GM15510 (cell line): ENCODE data around the gene ABCC12.

ENCODE experiments used
- POLR2A ChIP-seq: IDR thresholded peaks from 3 replicates; pipeline ENCODE4 v1.6.1; 2011; ENCODE audit warnings: borderline replicate concordance; ENCODE audit not compliant: insufficient read length; ENCODE audit errors: extremely low read depth

ABCC12 gene

DNA sequence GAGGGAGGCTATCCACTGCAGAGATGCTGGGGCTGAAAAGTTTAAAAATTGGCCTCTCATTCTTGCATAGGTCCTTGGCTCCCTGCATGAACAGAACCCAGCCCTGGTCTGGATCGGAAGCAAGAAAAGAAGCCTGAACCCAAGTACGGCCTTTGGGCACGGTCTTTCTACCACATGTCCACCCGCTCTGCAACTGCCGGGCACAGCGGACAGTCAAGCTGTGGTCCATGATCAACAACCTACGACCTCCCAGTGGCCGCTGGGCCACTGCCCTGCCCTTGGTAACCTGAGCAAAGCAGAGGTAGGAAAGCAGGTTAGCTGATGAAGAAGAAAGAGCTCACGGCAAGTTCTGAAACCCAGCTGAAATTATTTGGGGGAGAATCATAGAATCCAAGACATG is 3.6 kb downstream of the ABCC12 start:
- no peak for TF ChIP-seq POLR2A

- no peak for TF ChIP-seq POLR2A
These were observed 5.1 kb downstream of the ABCC12 start for GRCh38 chr16:48150707-48151106.

DNA sequence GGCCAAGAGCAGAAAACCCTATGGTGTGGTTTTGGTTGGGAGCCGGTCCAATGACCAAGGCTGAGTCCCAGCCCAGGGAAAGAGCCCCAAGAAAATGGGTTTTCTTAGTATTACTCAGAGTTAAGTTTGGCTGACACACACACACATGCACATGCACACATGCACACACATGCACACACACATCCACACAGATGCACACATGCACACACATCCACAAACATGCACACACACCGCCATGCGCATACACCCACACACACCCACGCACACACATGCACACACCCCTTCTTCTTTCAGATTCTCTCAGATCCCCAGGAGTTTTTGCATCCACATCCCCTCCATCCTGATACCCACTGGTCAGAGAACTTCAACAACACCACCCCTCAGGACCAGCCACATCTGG is 9.1 kb downstream of the ABCC12 start:
- TF ChIP-seq POLR2A, result no peak

DNA sequence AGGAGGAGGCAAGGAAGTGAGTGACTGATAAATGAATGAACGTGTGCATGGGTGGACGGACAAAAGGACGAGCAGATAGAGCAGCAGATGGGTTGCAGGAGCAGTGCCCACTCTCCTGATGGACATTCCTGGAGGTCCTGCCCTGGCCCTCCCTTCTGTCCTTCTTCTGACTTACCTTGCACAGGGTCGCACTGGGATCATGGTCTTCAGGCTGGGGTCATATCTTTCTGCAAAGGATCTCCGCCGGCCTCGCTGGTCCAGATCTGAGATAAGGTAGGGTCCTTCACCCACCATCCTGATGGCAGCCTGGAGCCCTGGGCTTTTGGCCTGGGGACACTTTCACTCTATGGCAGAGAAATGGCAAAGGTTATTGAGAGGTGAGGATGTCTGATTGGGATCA is 9.7 kb downstream of the ABCC12 start:
- no peak for TF ChIP-seq POLR2A

- TF ChIP-seq POLR2A, result no peak
These were observed 11.9 kb downstream of the ABCC12 start for GRCh38 chr16:48143812-48144368.

GRCh38 chr16:48140821-48141220 is 15.0 kb downstream of the ABCC12 start:
- TF ChIP-seq POLR2A, result no peak

GRCh38 chr16:48139517-48139916 is 16.3 kb downstream of the ABCC12 start:
- TF ChIP-seq POLR2A, result no peak

DNA sequence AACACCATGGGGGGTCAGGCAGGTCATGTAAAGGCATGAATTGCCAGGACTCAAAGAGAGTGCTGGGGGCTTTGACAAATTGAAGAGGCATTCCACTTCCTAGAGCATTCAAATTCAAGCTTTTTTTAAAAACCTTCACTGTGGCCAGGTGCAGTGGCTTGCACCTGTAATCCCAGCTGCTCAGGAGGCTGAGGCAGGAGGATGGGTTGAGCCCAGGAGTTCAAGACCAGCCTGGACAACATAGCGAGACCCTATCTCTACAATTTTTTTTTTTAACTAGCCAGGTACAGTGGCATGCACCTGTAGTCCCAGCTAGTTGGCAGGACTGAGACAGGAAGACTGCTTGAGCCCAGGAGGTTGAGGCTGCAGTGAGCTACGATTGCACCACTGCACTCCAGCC is 17.2 kb downstream of the ABCC12 start:
- no peak for TF ChIP-seq POLR2A

GRCh38 chr16:48137822-48138221 is 18.0 kb downstream of the ABCC12 start:
- TF ChIP-seq POLR2A, result no peak

DNA sequence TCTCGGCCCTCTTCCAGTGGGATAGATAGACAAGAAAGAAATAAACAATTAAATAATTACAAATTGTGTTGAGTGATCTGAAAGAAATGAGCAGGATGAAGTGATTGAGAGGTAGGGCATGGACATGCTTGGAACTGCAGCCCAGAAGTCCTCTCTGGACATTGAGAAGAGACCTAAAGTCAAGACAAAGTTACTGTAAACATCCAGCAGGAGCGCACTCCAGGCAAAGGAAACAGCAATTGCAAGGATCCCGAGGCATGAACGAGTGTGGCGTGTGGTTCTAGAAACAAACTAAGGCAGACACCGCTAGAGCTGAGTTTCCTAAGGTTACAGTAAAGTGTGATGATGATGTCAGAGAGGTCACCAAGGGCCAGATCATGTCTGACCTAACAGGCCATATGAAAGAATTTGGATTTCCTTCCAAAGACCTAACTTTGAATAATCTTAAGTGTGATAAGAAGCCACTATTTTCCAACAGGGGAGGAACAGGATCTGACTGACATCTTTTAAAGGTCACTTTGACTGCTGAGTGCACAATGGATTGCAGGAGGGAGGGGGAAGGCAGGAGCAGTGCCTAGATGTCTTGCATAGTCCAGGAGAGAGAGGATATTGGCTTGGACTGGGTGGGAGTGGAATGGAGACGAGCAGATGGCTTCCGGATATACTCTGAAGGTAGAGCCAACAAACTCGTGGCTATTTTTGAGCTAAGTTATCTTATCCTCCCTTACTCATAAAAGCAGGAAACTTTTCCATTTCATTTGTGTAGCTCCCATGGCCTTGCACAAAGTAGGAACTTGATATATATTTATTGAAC is 19.0 kb downstream of the ABCC12 start:
- TF ChIP-seq POLR2A, result no peak

DNA sequence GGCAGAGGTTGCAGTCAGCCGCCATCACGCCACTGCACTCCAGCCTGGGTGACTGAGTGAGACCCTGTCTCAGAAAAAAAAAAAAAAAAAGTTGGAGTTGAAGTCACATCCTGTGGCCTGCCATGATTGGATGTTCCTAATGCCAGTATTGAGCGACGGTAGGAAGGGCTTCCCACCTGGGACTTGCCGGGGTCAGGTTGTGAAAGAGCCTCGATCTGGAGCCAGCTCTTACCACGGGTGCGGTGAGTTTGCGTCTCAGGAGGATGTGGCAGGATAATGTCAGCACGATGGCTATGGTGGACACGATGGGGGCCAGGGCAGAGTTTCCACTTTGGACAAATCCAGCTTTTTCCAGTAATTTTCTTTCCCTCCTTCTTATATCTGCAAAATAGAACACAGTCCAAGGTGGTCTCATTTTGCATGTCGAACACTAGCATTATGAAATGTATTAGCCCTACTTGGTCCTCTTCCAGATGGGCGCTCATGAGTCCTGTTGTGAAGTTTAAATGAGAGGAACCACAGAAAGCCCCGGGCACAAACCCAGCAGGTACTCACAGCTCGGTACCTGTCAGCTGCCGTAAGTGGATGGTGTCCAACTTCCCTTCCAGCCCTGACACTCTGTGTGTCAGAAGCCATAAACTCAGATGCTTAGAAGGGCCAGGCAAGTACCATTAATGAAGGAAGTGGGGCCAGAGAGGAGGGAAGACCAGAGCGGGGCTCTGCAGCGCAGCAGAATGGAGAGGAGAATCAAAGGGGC is 22.2 kb downstream of the ABCC12 start:
- no peak for TF ChIP-seq POLR2A

- no peak for TF ChIP-seq POLR2A
These were observed 23.1 kb downstream of the ABCC12 start for GRCh38 chr16:48132696-48133095.

GRCh38 chr16:48131201-48131935 is 24.4 kb downstream of the ABCC12 start:
- no peak for TF ChIP-seq POLR2A

GRCh38 chr16:48129926-48130325 is 25.9 kb downstream of the ABCC12 start:
- TF ChIP-seq POLR2A, result no peak

DNA sequence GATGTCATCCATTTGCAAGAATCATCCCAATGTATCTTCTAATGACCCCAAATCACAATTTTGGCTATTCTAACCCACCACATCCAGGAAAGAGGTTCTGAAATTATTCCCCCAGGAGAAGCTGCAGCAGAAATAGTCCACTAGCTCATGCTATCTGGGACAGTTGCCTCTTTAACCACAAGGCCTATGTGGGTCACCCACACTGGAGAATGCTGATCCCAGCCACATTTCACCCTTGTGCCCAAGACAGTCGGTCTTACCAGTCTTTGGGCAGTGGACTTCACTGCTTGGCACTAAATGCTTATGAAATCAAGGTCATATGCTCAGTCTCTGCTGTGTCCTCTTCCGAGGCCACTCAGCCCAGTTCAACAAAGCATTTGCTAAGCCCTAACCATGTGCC is 27.0 kb downstream of the ABCC12 start:
- TF ChIP-seq POLR2A, result no peak
